HepG2 (cell line): ENCODE measurements around the gene CCDC142. TPM values are rescaled to one million over a fixed set of nuclear protein-coding genes. Genes with fewer than 3 reads are reported as not detected.

Experiments
- AGO2 ChIP-seq: fragments of 200-400 bp; formaldehyde crosslinking; optimal IDR thresholded peaks from 2 replicates; pipeline ENCODE3; 2017; ENCODE audit warnings: mild to moderate bottlenecking, low read depth, low read length, moderate library complexity
- HDAC2 ChIP-seq: sonication (generic); formaldehyde crosslinking; IDR thresholded peaks from 2 replicates; pipeline ENCODE4 v1.4.0; 2020; ENCODE audit warnings: missing genetic modification reagents
- MATR3 ChIP-seq: sonication (generic); formaldehyde crosslinking; IDR thresholded peaks from 2 replicates; pipeline ENCODE4 v1.4.0; 2020; ENCODE audit warnings: missing genetic modification reagents
- MLLT10 ChIP-seq: sonication (generic); formaldehyde crosslinking; IDR thresholded peaks from 2 replicates; pipeline ENCODE4 v1.4.0; 2020; ENCODE audit warnings: missing genetic modification reagents
- NFYB ChIP-seq: sonication (generic); formaldehyde crosslinking; IDR thresholded peaks from 2 replicates; pipeline ENCODE4 v1.4.0; 2020; ENCODE audit warnings: missing genetic modification reagents
- NR2F6 ChIP-seq, 2 experiments: IDR thresholded peaks; 2 replicates each; pipeline ENCODE4 v1.6.1; 2016; ENCODE audit warnings: antibody characterized with exemption in 1 of 2, mild to moderate bottlenecking in 1 of 2
- NR3C1 ChIP-seq: sonication (generic); formaldehyde crosslinking; IDR thresholded peaks from 2 replicates; pipeline ENCODE4 v1.4.0; 2020; ENCODE audit warnings: missing genetic modification reagents
- PRMT3 ChIP-seq: sonication (generic); formaldehyde crosslinking; IDR thresholded peaks from 2 replicates; pipeline ENCODE4 v1.8.1; 2022; ENCODE audit warnings: low read depth, mild to moderate bottlenecking, moderate library complexity, missing genetic modification reagents, borderline replicate concordance
- RAD21 ChIP-seq: fragments of 450-650 bp; formaldehyde crosslinking; IDR thresholded peaks from 2 replicates; pipeline ENCODE4 v1.5.0; 2020; ENCODE audit warnings: mild to moderate bottlenecking
- RARG ChIP-seq: sonication (generic); formaldehyde crosslinking; IDR thresholded peaks from 2 replicates; pipeline ENCODE4 v1.4.0; 2020; ENCODE audit warnings: low read depth, mild to moderate bottlenecking, missing genetic modification reagents
- ZNF264 ChIP-seq: sonication (generic); formaldehyde crosslinking; IDR thresholded peaks from 2 replicates; pipeline ENCODE4 v1.4.0; 2020; ENCODE audit warnings: missing genetic modification reagents
- ZNF496 ChIP-seq: sonication (generic); formaldehyde crosslinking; IDR thresholded peaks from 2 replicates; pipeline ENCODE4 v1.8.1; 2023; ENCODE audit warnings: mild to moderate bottlenecking, moderate library complexity, missing genetic modification reagents; ENCODE audit not compliant: insufficient replicate concordance
- ZNF724P ChIP-seq: sonication (generic); formaldehyde crosslinking; IDR thresholded peaks from 2 replicates; pipeline ENCODE4 v1.8.0; 2022; ENCODE audit warnings: missing genetic modification reagents, borderline replicate concordance
- polyA plus RNA-seq, 8 experiments: library from polyadenylated mRNA; depleted of rRNA in 3 of 8; stranded (reverse) in 7 of 8; unstranded in 1 of 8; fragments of >200 nt; fragmentation: Illumina TruSeq in 4 of 8; extraction: Trizol in 4 of 8; gene quantifications; 2 replicates each; pipeline versions ENCODE4 v1.2.1 to v1.2.3, GENCODE V29; 2011 to 2016; ENCODE audit warnings: low read depth in 4 of 8, missing spikeins in 1 of 8, mixed read lengths in 1 of 8; ENCODE audit not compliant: insufficient read depth in 1 of 8
- total RNA-seq, 5 experiments: library from RNA; depleted of rRNA; stranded (reverse); fragments of >200 nt; fragmentation: Illumina TruSeq; extraction: Trizol; gene quantifications; 2 replicates each; pipeline ENCODE4 v1.2.3, GENCODE V29; 2016; ENCODE audit warnings: low read depth in 1 of 5
- TF ChIP-seq, protein P1 (sequence below), 2 experiments: sonication (generic) in 1 of 2; formaldehyde crosslinking in 1 of 2; IDR thresholded peaks; 2 replicates each; pipeline versions ENCODE4 v1.4.0 to v1.6.1; 2016 to 2020; ENCODE audit warnings: borderline replicate concordance in 1 of 2, low read depth in 1 of 2, mild to moderate bottlenecking in 1 of 2, missing genetic modification reagents in 1 of 2
- TF ChIP-seq, protein P2 (sequence below): sonication (generic); formaldehyde crosslinking; IDR thresholded peaks from 2 replicates; pipeline ENCODE4 v1.4.0; 2020; ENCODE audit warnings: missing genetic modification reagents
- TF ChIP-seq, protein P3 (sequence below): sonication (generic); formaldehyde crosslinking; IDR thresholded peaks from 2 replicates; pipeline ENCODE4 v1.9.0; 2022; ENCODE audit warnings: missing genetic modification reagents, mild to moderate bottlenecking, borderline replicate concordance

The CCDC142 gene
- total and polyA plus RNA-seq, 2 of the 13 experiments (the other 11 are each of a cell fraction or from before 2014, with no cell fraction given) = 14.7 to 30.4 TPM

DNA sequence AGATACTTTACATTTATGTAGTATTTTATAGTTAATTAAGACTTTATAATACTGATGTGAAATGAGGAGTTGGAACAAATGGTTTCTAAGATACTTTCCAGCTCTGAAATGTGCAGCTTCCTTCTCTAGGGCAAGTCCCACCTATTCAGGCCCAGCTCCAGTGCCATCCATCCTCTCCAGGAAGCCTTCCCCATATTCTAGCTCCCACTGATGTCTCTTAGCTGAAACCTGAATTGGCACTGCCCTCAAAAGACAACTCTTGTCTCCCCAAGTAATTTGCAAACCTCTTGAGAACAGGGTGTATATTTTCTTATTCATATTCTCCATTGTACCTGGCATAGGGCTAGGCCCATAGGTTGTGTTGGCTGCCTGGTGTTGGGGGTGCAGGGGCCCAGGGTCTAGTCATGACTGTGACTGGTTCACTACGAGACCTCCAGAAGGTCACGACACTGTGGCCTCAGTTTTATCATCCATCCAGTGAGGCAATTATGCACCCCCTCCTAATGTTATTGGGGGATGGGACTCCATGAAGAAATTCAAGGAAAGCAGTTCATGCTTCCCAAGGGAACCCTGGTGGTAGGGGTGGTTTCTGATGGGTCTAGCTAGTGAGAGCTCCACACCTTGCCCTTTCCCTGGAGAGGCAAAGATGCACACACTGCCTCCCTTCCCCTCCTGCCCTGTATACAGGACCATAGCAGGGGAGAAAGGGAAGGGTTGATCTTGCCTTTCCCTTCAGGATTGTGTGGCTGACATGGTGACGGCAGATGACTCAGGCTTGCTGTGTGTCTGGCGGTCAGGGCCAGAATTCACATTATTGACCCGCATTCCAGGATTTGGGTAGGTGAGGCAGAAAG, 58.4 kb downstream of the CCDC142 start (continued):
- TF ChIP-seq, protein P1, sequence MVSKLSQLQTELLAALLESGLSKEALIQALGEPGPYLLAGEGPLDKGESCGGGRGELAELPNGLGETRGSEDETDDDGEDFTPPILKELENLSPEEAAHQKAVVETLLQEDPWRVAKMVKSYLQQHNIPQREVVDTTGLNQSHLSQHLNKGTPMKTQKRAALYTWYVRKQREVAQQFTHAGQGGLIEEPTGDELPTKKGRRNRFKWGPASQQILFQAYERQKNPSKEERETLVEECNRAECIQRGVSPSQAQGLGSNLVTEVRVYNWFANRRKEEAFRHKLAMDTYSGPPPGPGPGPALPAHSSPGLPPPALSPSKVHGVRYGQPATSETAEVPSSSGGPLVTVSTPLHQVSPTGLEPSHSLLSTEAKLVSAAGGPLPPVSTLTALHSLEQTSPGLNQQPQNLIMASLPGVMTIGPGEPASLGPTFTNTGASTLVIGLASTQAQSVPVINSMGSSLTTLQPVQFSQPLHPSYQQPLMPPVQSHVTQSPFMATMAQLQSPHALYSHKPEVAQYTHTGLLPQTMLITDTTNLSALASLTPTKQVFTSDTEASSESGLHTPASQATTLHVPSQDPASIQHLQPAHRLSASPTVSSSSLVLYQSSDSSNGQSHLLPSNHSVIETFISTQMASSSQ (IDR thresholded peaks at IDR 0.05; ENCODE audit: low read depth) = no peak
- TF ChIP-seq, protein P1 (CRISPR knock-in tag; IDR thresholded peaks at IDR 0.05; ENCODE audit: borderline replicate concordance) = no peak
- TF ChIP-seq MLLT10 (CRISPR knock-in tag) (no peak), RAD21 (no peak), NR3C1 (CRISPR knock-in tag) (no peak), MATR3 (CRISPR knock-in tag) (no peak), NFYB (CRISPR knock-in tag) (no peak), RARG (CRISPR knock-in tag) (no peak), NR2F6 (IDR thresholded peaks at IDR 0.05) (peak; percentile 36; the same call in 1 of the 2 replicates), NR2F6 (CRISPR knock-in tag; IDR thresholded peaks at IDR 0.05) (0 out of 2 replicates have a peak, but pooled peaks have one; percentile 8), ZNF264 (CRISPR knock-in tag) (no peak), ZNF724P (CRISPR knock-in tag) (no peak), AGO2 (peak; percentile 50), HDAC2 (CRISPR knock-in tag) (no peak), ZNF496 (CRISPR knock-in tag) (no peak), PRMT3 (CRISPR knock-in tag) (peak; percentile 33; the same call in 1 of the 2 replicates)
- TF ChIP-seq, protein P2, sequence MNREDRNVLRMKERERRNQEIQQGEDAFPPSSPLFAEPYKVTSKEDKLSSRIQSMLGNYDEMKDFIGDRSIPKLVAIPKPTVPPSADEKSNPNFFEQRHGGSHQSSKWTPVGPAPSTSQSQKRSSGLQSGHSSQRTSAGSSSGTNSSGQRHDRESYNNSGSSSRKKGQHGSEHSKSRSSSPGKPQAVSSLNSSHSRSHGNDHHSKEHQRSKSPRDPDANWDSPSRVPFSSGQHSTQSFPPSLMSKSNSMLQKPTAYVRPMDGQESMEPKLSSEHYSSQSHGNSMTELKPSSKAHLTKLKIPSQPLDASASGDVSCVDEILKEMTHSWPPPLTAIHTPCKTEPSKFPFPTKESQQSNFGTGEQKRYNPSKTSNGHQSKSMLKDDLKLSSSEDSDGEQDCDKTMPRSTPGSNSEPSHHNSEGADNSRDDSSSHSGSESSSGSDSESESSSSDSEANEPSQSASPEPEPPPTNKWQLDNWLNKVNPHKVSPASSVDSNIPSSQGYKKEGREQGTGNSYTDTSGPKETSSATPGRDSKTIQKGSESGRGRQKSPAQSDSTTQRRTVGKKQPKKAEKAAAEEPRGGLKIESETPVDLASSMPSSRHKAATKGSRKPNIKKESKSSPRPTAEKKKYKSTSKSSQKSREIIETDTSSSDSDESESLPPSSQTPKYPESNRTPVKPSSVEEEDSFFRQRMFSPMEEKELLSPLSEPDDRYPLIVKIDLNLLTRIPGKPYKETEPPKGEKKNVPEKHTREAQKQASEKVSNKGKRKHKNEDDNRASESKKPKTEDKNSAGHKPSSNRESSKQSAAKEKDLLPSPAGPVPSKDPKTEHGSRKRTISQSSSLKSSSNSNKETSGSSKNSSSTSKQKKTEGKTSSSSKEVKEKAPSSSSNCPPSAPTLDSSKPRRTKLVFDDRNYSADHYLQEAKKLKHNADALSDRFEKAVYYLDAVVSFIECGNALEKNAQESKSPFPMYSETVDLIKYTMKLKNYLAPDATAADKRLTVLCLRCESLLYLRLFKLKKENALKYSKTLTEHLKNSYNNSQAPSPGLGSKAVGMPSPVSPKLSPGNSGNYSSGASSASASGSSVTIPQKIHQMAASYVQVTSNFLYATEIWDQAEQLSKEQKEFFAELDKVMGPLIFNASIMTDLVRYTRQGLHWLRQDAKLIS (CRISPR knock-in tag) = no peak; the same call in 1 of the 2 replicates
- TF ChIP-seq, protein P3, sequence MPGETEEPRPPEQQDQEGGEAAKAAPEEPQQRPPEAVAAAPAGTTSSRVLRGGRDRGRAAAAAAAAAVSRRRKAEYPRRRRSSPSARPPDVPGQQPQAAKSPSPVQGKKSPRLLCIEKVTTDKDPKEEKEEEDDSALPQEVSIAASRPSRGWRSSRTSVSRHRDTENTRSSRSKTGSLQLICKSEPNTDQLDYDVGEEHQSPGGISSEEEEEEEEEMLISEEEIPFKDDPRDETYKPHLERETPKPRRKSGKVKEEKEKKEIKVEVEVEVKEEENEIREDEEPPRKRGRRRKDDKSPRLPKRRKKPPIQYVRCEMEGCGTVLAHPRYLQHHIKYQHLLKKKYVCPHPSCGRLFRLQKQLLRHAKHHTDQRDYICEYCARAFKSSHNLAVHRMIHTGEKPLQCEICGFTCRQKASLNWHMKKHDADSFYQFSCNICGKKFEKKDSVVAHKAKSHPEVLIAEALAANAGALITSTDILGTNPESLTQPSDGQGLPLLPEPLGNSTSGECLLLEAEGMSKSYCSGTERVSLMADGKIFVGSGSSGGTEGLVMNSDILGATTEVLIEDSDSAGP (CRISPR knock-in tag) = peak; percentile 53; the same call in 1 of the 2 replicates
